Mesendoderm (in vitro differentiated cells): ENCODE measurements around the gene LGALS7B.
"Not testable (repeated sequence)": the region's sequence is repeated elsewhere in the genome, so short reads cannot be mapped to it uniquely, and the experiment has no call there.

Experiments used
- DNase-seq: peaks from one replicate; pipeline ENCODE4 v3.0.0; 2013
- H2AK5ac ChIP-seq: 2 replicates; pipeline ENCODE4 v1.6.1; 2013; ENCODE audit warnings: low read length, inconsistent platforms
- H2BK120ac ChIP-seq: 2 replicates; pipeline ENCODE4 v1.6.1; 2013; ENCODE audit warnings: low read depth, mild to moderate bottlenecking, low read length, moderate library complexity, mixed read lengths
- H2BK15ac ChIP-seq: replicated peaks from 2 replicates; pipeline ENCODE4 v1.6.1; 2013; ENCODE audit warnings: low read depth, mild to moderate bottlenecking, moderate library complexity
- H2BK5ac ChIP-seq: 2 replicates; pipeline ENCODE4 v1.6.1; 2013; ENCODE audit warnings: low read length, inconsistent platforms
- H3K18ac ChIP-seq: 2 replicates; pipeline ENCODE4 v1.6.1; 2013; ENCODE audit warnings: mild to moderate bottlenecking, low read length, mixed read lengths
- H3K23ac ChIP-seq: one replicate; pipeline ENCODE4 v1.6.1; 2013; ENCODE audit warnings: low read length
- H3K27ac ChIP-seq: 2 replicates; pipeline ENCODE4 v1.5.1; 2013; ENCODE audit warnings: low read depth, mild to moderate bottlenecking, inconsistent platforms, low read length, moderate library complexity
- H3K27me3 ChIP-seq: 2 replicates; pipeline ENCODE4 v1.6.1; 2013; ENCODE audit warnings: low read length, control low read depth, mild to moderate bottlenecking, inconsistent platforms; ENCODE audit not compliant: insufficient read depth, poor library complexity
- H3K36me3 ChIP-seq: 2 replicates; pipeline ENCODE4 v1.6.1; 2013; ENCODE audit warnings: low read length, inconsistent platforms; ENCODE audit not compliant: control insufficient read depth, insufficient read depth
- H3K4ac ChIP-seq: one replicate; pipeline ENCODE4 v1.6.1; 2013; ENCODE audit warnings: low read depth, mild to moderate bottlenecking, low read length, moderate library complexity
- H3K4me1 ChIP-seq: 2 replicates; pipeline ENCODE4 v1.6.1; 2013; ENCODE audit warnings: low read depth, low read length, inconsistent platforms; ENCODE audit not compliant: control insufficient read depth
- H3K4me2 ChIP-seq: 2 replicates; pipeline ENCODE4 v1.6.1; 2013; ENCODE audit warnings: low read length
- H3K4me3 ChIP-seq: 2 replicates; pipeline ENCODE4 v1.5.1; 2013; ENCODE audit warnings: mild to moderate bottlenecking, low read length
- H3K56ac ChIP-seq: one replicate; pipeline ENCODE4 v1.6.1; 2013; ENCODE audit warnings: low read length
- H3K79me1 ChIP-seq: 2 replicates; pipeline ENCODE4 v1.6.1; 2013; ENCODE audit warnings: low read length, inconsistent platforms
- H3K79me2 ChIP-seq: 2 replicates; pipeline ENCODE4 v1.6.1; 2013; ENCODE audit warnings: mild to moderate bottlenecking, low read length; ENCODE audit not compliant: control insufficient read depth, insufficient read depth
- H3K9ac ChIP-seq: 2 replicates; pipeline ENCODE4 v1.6.1; 2013; ENCODE audit warnings: low read length, inconsistent platforms
- H4K5ac ChIP-seq: one replicate; pipeline ENCODE4 v1.6.1; 2013; ENCODE audit warnings: low read length
- H4K8ac ChIP-seq: one replicate; pipeline ENCODE4 v1.6.1; 2013; ENCODE audit warnings: low read depth, mild to moderate bottlenecking, control low read depth, low read length, moderate library complexity
- WGBS: extraction: QIAGEN DNeasy Blood & Tissue Kit; methylation state at CpG from one replicate; pipeline ENCODE4 v1.1.7; 2013; ENCODE audit warnings: low lambda C conversion rate, missing lambda C conversion rate; ENCODE audit not compliant: insufficient coverage; ENCODE audit errors: extremely low coverage; 5-methylcytosine and 5-hydroxymethylcytosine counted together

LGALS7B gene

GRCh38 chr19:38770949-38771275 lies 18.1 kb upstream of the LGALS7B start:
- no CpG with 5 or more reads among the region's 22 CpGs for WGBS
- H2AK5ac ChIP-seq = not testable (repeated sequence)

DNA sequence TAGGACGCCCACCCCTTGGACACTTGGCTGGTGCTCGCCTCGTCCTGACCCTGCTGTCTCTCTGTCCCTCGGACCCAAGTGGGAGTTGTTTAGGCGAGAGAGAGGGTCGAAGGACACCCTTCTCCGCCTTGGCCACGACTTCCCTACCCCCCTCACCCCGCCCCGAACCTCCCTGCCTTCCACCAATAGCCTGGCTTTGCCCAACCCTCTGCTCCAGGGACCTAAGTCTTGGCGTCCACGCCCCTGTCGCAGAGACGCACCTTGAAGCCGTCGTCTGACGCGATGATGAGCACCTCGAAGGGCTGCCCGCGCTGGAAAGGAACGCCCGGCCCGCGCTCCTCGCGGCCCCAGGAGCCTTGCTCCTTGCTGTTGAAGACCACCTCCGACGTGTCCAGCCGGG lies 17.4 kb upstream of the LGALS7B start:
- not testable (repeated sequence) for H2AK5ac ChIP-seq, H3K4ac ChIP-seq, H3K4me2 ChIP-seq, H3K27me3 ChIP-seq, H3K4me3 ChIP-seq, H3K9ac ChIP-seq, H3K4me1 ChIP-seq, H3K23ac ChIP-seq, H2BK5ac ChIP-seq, DNase-seq, H2BK15ac ChIP-seq, H3K56ac ChIP-seq, H2BK120ac ChIP-seq, H3K79me1 ChIP-seq, H4K5ac ChIP-seq, H4K8ac ChIP-seq, H3K27ac ChIP-seq, H3K79me2 ChIP-seq, H3K36me3 ChIP-seq, H3K18ac ChIP-seq
- no CpG with 5 or more reads among the region's 30 CpGs for WGBS

More at GRCh38 chr19:38770949-38771275, 18.1 kb upstream of the LGALS7B start:
- H3K4me1 ChIP-seq, H4K5ac ChIP-seq, H3K79me1 ChIP-seq, H2BK120ac ChIP-seq, H4K8ac ChIP-seq, H3K27ac ChIP-seq, H3K18ac ChIP-seq, H3K9ac ChIP-seq, H3K27me3 ChIP-seq, H3K79me2 ChIP-seq, H3K36me3 ChIP-seq, H3K4me2 ChIP-seq, DNase-seq, H3K4ac ChIP-seq, H3K56ac ChIP-seq, H3K23ac ChIP-seq, H2BK15ac ChIP-seq, H3K4me3 ChIP-seq, H2BK5ac ChIP-seq: not testable (repeated sequence)

GRCh38 chr19:38773469-38774177 lies 15.4 kb upstream of the LGALS7B start, which contains the start of gene LGALS7:
LGALS7 (minus strand) TSS chr19:38773517; CDS start chr19:38773492, 25 bp downstream.
- no peak within 1 kb of the TSS for H4K8ac ChIP-seq
- no peaks in the 10 kb centered on the region for H3K36me3 ChIP-seq
- no peaks in the 10 kb centered on the region for H3K79me2 ChIP-seq
- no peak within 1 kb of the TSS for H3K4me3 ChIP-seq
- H3K18ac ChIP-seq = no peak within 1 kb of the TSS
- no CpG with 5 or more reads among the region's 14 CpGs for WGBS
- no peak for DNase-seq
- H3K79me1 ChIP-seq = no peaks in the 10 kb centered on the region
- H3K56ac ChIP-seq = no peak within 1 kb of the TSS
- no peak within 1 kb of the TSS for H3K9ac ChIP-seq
- no peak within 1 kb of the TSS for H3K4ac ChIP-seq
- H3K27me3 ChIP-seq = no peaks in the 10 kb centered on the region
- no peak within 1 kb of the TSS for H2AK5ac ChIP-seq
- no peak within 1 kb of the TSS for H2BK15ac ChIP-seq
- no peak within 1 kb of the TSS for H2BK120ac ChIP-seq
- no peak within 1 kb of the TSS for H3K23ac ChIP-seq
- no peak within 1 kb of the TSS for H3K4me2 ChIP-seq
- H3K27ac ChIP-seq = no peak within 1 kb of the TSS
- no peak within 1 kb of the TSS for H4K5ac ChIP-seq
- H3K4me1 ChIP-seq = no peaks in the 10 kb centered on the region
- H2BK5ac ChIP-seq = no peak within 1 kb of the TSS

- WGBS = no CpG with 5 or more reads among the region's 13 CpGs
- H4K8ac ChIP-seq = no peak overlapping the region
- no peak overlapping the region for H3K4ac ChIP-seq
- H2BK5ac ChIP-seq = no peak overlapping the region
- no peak overlapping the region for H3K27ac ChIP-seq
- H3K9ac ChIP-seq = no peak overlapping the region
- no peaks in the 10 kb centered on the region for H3K4me1 ChIP-seq
- no peak overlapping the region for H2AK5ac ChIP-seq
- no peaks in the 10 kb centered on the region for H3K79me2 ChIP-seq
- H3K36me3 ChIP-seq = no peaks in the 10 kb centered on the region
- no peak overlapping the region for H3K4me3 ChIP-seq
- H3K56ac ChIP-seq = no peak overlapping the region
- no peak overlapping the region for H3K18ac ChIP-seq
- H3K4me2 ChIP-seq = no peak overlapping the region
- no peak overlapping the region for H4K5ac ChIP-seq
- no peak overlapping the region for H3K23ac ChIP-seq
- no peaks in the 10 kb centered on the region for H3K27me3 ChIP-seq
- no peak overlapping the region for H2BK120ac ChIP-seq
- no peak for DNase-seq
- no peak overlapping the region for H2BK15ac ChIP-seq
- H3K79me1 ChIP-seq = no peaks in the 10 kb centered on the region
Observed at GRCh38 chr19:38774181-38774950, 14.6 kb upstream of the LGALS7B start.

GRCh38 chr19:38778733-38779132 lies 10.3 kb upstream of the LGALS7B start:
- H2AK5ac ChIP-seq = no peak overlapping the region
- H2BK15ac ChIP-seq = no peak overlapping the region
- no peaks in the 10 kb centered on the region for H3K36me3 ChIP-seq
- no peaks in the 10 kb centered on the region for H3K27me3 ChIP-seq
- no peak overlapping the region for H3K4ac ChIP-seq
- H3K79me1 ChIP-seq = no peaks in the 10 kb centered on the region
- H4K5ac ChIP-seq = no peak overlapping the region
- H3K9ac ChIP-seq = no peak overlapping the region
- no peak overlapping the region for H3K27ac ChIP-seq
- DNase-seq = no peak
- H3K4me1 ChIP-seq = no peaks in the 10 kb centered on the region
- no peak overlapping the region for H2BK120ac ChIP-seq
- H3K4me2 ChIP-seq = no peak overlapping the region
- H2BK5ac ChIP-seq = no peak overlapping the region
- no peak overlapping the region for H3K56ac ChIP-seq
- no peak overlapping the region for H3K23ac ChIP-seq
- H3K79me2 ChIP-seq = no peaks in the 10 kb centered on the region
- H4K8ac ChIP-seq = no peak overlapping the region
- H3K4me3 ChIP-seq = no peak overlapping the region
- no peak overlapping the region for H3K18ac ChIP-seq
- no CpG with 5 or more reads among the region's 7 CpGs for WGBS
